ENCODE data around the gene TMPRSS13. TPM values are rescaled to one million over a fixed set of nuclear protein-coding genes. Genes with fewer than 3 reads are reported as not detected.

TMPRSS13 gene
- total RNA-seq, 2 donors from 2014 or later = 1.1 TPM; not detected in 1

GRCh38 chr11:117882311-117882905 lies 46.8 kb downstream of the TMPRSS13 start:
- Histone ChIP-seq H3K27ac (no peak overlapping the region), H3K36me3 (no peaks in the 10 kb centered on the region), H3K9me3 (no peaks in the 10 kb centered on the region), H3K4me1 (ENCODE audit: control insufficient read depth in 1 of 2, low read depth in 2 of 2) (no peaks in the 10 kb centered on the region), H3K4me3 (no peak overlapping the region), H3K27me3 (replicated peaks; ENCODE audit: insufficient read depth) (no peaks in the 10 kb centered on the region)
- no peak for TF ChIP-seq CTCF (IDR thresholded peaks at IDR 0.05)
- no peak for DNase-seq (ENCODE audit: low spot score)
- no peak for ATAC-seq (ENCODE audit: insufficient number of reproducible peaks, low FRiP score, low read depth)

- Histone ChIP-seq H3K4me1 (ENCODE audit: control insufficient read depth in 1 of 2, low read depth in 2 of 2) (no peaks in the 10 kb centered on the region), H3K36me3 (no peaks in the 10 kb centered on the region), H3K27me3 (replicated peaks; ENCODE audit: insufficient read depth) (no peaks in the 10 kb centered on the region), H3K27ac (no peak overlapping the region), H3K4me3 (no peak overlapping the region), H3K9me3 (no peaks in the 10 kb centered on the region)
- DNase-seq (ENCODE audit: low spot score) = no peak
- ATAC-seq (ENCODE audit: insufficient number of reproducible peaks, low FRiP score, low read depth) = no peak
- no peak for TF ChIP-seq CTCF (IDR thresholded peaks at IDR 0.05)
Measured at GRCh38 chr11:117881217-117881616, 48.0 kb downstream of the TMPRSS13 start.

- H3K9me3 ChIP-seq = no peaks in the 10 kb centered on the region
- H3K4me3 ChIP-seq = no peak overlapping the region
- H3K27ac ChIP-seq = no peak overlapping the region
- ATAC-seq (ENCODE audit: insufficient number of reproducible peaks, low FRiP score, low read depth) = no peak
- H3K36me3 ChIP-seq = no peaks in the 10 kb centered on the region
- DNase-seq (ENCODE audit: low spot score) = no peak
- no peaks in the 10 kb centered on the region for H3K4me1 ChIP-seq (ENCODE audit: control insufficient read depth in 1 of 2, low read depth in 2 of 2)
- no peak for TF ChIP-seq CTCF (IDR thresholded peaks at IDR 0.05)
- no peaks in the 10 kb centered on the region for H3K27me3 ChIP-seq (replicated peaks; ENCODE audit: insufficient read depth)
Measured at GRCh38 chr11:117879516-117880480, 49.4 kb downstream of the TMPRSS13 start.

GRCh38 chr11:117878939-117879475 lies 50.2 kb downstream of the TMPRSS13 start:
- H3K27ac ChIP-seq = no peak overlapping the region
- no peak for DNase-seq (ENCODE audit: low spot score)

More at GRCh38 chr11:117878939-117879475, 50.2 kb downstream of the TMPRSS13 start:
- no peak for ATAC-seq (ENCODE audit: insufficient number of reproducible peaks, low FRiP score, low read depth)
- Histone ChIP-seq H3K4me3 (no peak overlapping the region), H3K36me3 (no peaks in the 10 kb centered on the region), H3K9me3 (no peaks in the 10 kb centered on the region), H3K27me3 (replicated peaks; ENCODE audit: insufficient read depth) (no peaks in the 10 kb centered on the region), H3K4me1 (ENCODE audit: control insufficient read depth in 1 of 2, low read depth in 2 of 2) (no peaks in the 10 kb centered on the region)
- no peak for TF ChIP-seq CTCF (IDR thresholded peaks at IDR 0.05)
